Mammary epithelial cell (primary cell): ENCODE measurements around the gene INPP5A.

Experiments used
- CTCF ChIP-seq, 2 donors: IDR thresholded peaks in 1 of 2; conservative IDR thresholded peaks in 1 of 2; 2 replicates each; pipeline ENCODE4 v1.5.1; 2011 to 2012; ENCODE audit warnings: inconsistent platforms in 2 of 2, low read length in 2 of 2, mild to moderate bottlenecking in 2 of 2, control low read depth in 1 of 2, low read depth in 1 of 2; ENCODE audit not compliant: insufficient read depth in 1 of 2; ENCODE audit errors: extremely low read depth in 1 of 2
- EZH2 ChIP-seq: IDR thresholded peaks from 2 replicates; pipeline ENCODE4 v1.6.1; 2012; ENCODE audit warnings: low read length, inconsistent platforms, borderline replicate concordance

GRCh38 chr10:132679217-132679595, 141.6 kb downstream of the INPP5A start:
- TF ChIP-seq CTCF (conservative IDR thresholded peaks at IDR 0.05 in 1 of 2, IDR thresholded peaks at IDR 0.05 in 1 of 2; ENCODE audit: extremely low read depth in 1 of 2, insufficient read depth in 1 of 2, low read depth in 1 of 2, low read length in 2 of 2) = no peak
- TF ChIP-seq EZH2 = no peak
